Transverse colon (tissue), 4 donors: ENCODE measurements around the gene TBL1Y. TPM values are rescaled to one million over a fixed set of nuclear protein-coding genes. Genes with fewer than 3 reads are reported as not detected.

ENCODE experiments used
- DNase-seq: peaks from one replicate; pipeline ENCODE4 v3.0.0-alpha.2; 2019
- H3K27ac ChIP-seq, 4 donors: fragments of 200-600 bp; sonication (generic); 2 replicates each; pipeline ENCODE4 v1.5.1; 2016 to 2018; ENCODE audit warnings: inconsistent platforms in 4 of 4
- H3K27me3 ChIP-seq: fragments of 200-600 bp; sonication (generic); 2 replicates; pipeline ENCODE4 v1.5.1; 2017; ENCODE audit warnings: inconsistent platforms
- H3K36me3 ChIP-seq, 4 donors: fragments of 200-600 bp; sonication (generic); 2 replicates each; pipeline ENCODE4 v1.5.1; 2017 to 2019; ENCODE audit warnings: inconsistent platforms in 4 of 4
- H3K4me1 ChIP-seq, 4 donors: fragments of 200-600 bp; sonication (generic); 2 replicates each; pipeline ENCODE4 v1.5.1; 2017 to 2020; ENCODE audit warnings: inconsistent platforms in 4 of 4
- H3K4me3 ChIP-seq, 4 donors: fragments of 200-600 bp; sonication (generic); 1 replicate in 1 of 4; 2 replicates in 3 of 4; pipeline versions ENCODE4 v1.5.1 to v1.6.1; 2017 to 2019; ENCODE audit warnings: inconsistent platforms in 4 of 4
- H3K9me3 ChIP-seq, 2 donors: fragments of 200-600 bp; sonication (generic); 2 replicates each; pipeline ENCODE4 v1.5.1; 2017 to 2019; ENCODE audit warnings: inconsistent platforms in 2 of 2
- CTCF ChIP-seq, 5 experiments: fragments of 200-600 bp in 3 of 5; fragments of 450-650 bp in 2 of 5; sonication (generic) in 3 of 5; IDR thresholded peaks; 1 replicate in 2 of 5; 2 replicates in 3 of 5; pipeline ENCODE4 v1.5.1; 2016 to 2017; ENCODE audit warnings: antibody characterized with exemption in 5 of 5, inconsistent platforms in 3 of 5, mild to moderate bottlenecking in 2 of 5, moderate library complexity in 1 of 5
- EP300 ChIP-seq: sonication (generic); formaldehyde crosslinking; IDR thresholded peaks from one replicate; pipeline ENCODE4 v1.6.1; 2017; ENCODE audit warnings: antibody characterized with exemption, low read depth
- POLR2A ChIP-seq: fragments of 450-650 bp; IDR thresholded peaks from one replicate; pipeline ENCODE4 v1.6.1; 2016; ENCODE audit warnings: antibody characterized with exemption, mild to moderate bottlenecking, moderate library complexity
- POLR2AphosphoS5 ChIP-seq, 3 donors: sonication (generic); formaldehyde crosslinking; IDR thresholded peaks; one replicate each; pipeline ENCODE4 v1.6.1; 2016; ENCODE audit warnings: antibody characterized with exemption in 3 of 3
- WGBS, 2 donors: methylation state at CpG; one replicate each; pipeline ENCODE4 v1.1.5; 2018; ENCODE audit warnings: low coverage in 1 of 2; 5-methylcytosine and 5-hydroxymethylcytosine counted together
- in situ Hi-C, 4 donors: fragments of 200-750 bp; cut with MboI; loops; one replicate each; pipeline versions ENCODE4 v1.15.0 to v1.15.1; 2017; ENCODE audit warnings: low sequenced_read_pairs in 3 of 4, low pct_ligation_motif_present in 1 of 4, low pct_unique_long_range_greater_than_20kb in 1 of 4
- intact Hi-C: fragments of 100-400 bp; cut with DNase I; formaldehyde crosslinking; loops from one replicate; pipeline ENCODE4 v1.15.1; 2023; ENCODE audit warnings: low total_unique reads
- total RNA-seq, 4 donors: library from RNA; depleted of rRNA; stranded (reverse); fragments of >200 nt; gene quantifications; one replicate each; pipeline ENCODE4 v1.1.0, GENCODE V29; 2016

The TBL1Y gene
- total RNA-seq, 4 donors from 2014 or later, result 0.68 TPM; not detected in 3

- no peak for DNase-seq
- no peak overlapping the region for H3K27ac ChIP-seq
- no peak for TF ChIP-seq CTCF (IDR thresholded peaks at IDR 0.05)
- TF ChIP-seq POLR2A, result no peak
- no peak for TF ChIP-seq EP300
- TF ChIP-seq POLR2AphosphoS5 (IDR thresholded peaks at IDR 0.05), result no peak
- no peaks in the 10 kb centered on the region for H3K27me3 ChIP-seq
- intact Hi-C loops, result no loop called here
- WGBS, 2 donors, result no CpG with 5 or more reads among the region's 2 CpGs
- no peak overlapping the region for H3K4me3 ChIP-seq
- no peaks in the 10 kb centered on the region for H3K4me1 ChIP-seq
- no peaks in the 10 kb centered on the region for H3K36me3 ChIP-seq
- in situ Hi-C loops, result no loop called here
- no peaks in the 10 kb centered on the region for H3K9me3 ChIP-seq
Measured at GRCh38 chrY:6935497-6935896, 25.0 kb downstream of the TBL1Y start.

GRCh38 chrY:6947695-6948094 lies 37.2 kb downstream of the TBL1Y start:
- no peaks in the 10 kb centered on the region for H3K27me3 ChIP-seq
- TF ChIP-seq POLR2A (no peak), CTCF (IDR thresholded peaks at IDR 0.05) (peak in 2 of 5 experiments; percentile 8 to 18), POLR2AphosphoS5 (IDR thresholded peaks at IDR 0.05) (no peak), EP300 (no peak)
- H3K27ac ChIP-seq, result no peak overlapping the region
- H3K4me1 ChIP-seq, result no peaks in the 10 kb centered on the region
- intact Hi-C loops (no loop called here), in situ Hi-C loops (no loop called here)
- no peaks in the 10 kb centered on the region for H3K36me3 ChIP-seq
- no peak overlapping the region for H3K4me3 ChIP-seq
- no peak for DNase-seq
- H3K9me3 ChIP-seq, result no peaks in the 10 kb centered on the region

GRCh38 chrY:6948378-6948777 lies 37.9 kb downstream of the TBL1Y start:
- Histone ChIP-seq H3K27ac (no peak overlapping the region), H3K4me3 (no peak overlapping the region), H3K27me3 (no peaks in the 10 kb centered on the region), H3K4me1 (no peaks in the 10 kb centered on the region), H3K36me3 (no peaks in the 10 kb centered on the region), H3K9me3 (no peaks in the 10 kb centered on the region)
- intact Hi-C loops (no loop called here), in situ Hi-C loops (no loop called here)
- WGBS, 2 donors, result 93% methylated on average over 3 of the region's 13 CpGs; no CpG with 5 or more reads in 1 of the 2 donors
- TF ChIP-seq EP300, result no peak
- TF ChIP-seq POLR2A, result no peak
- no peak for TF ChIP-seq CTCF (IDR thresholded peaks at IDR 0.05)
- no peak for TF ChIP-seq POLR2AphosphoS5 (IDR thresholded peaks at IDR 0.05)
- no peak for DNase-seq

- DNase-seq, result no peak
- no peaks in the 10 kb centered on the region for H3K4me1 ChIP-seq
- no peaks in the 10 kb centered on the region for H3K27me3 ChIP-seq
- H3K36me3 ChIP-seq, result no peaks in the 10 kb centered on the region
- H3K27ac ChIP-seq, result no peak overlapping the region
- TF ChIP-seq POLR2AphosphoS5 (IDR thresholded peaks at IDR 0.05) (no peak), POLR2A (no peak), CTCF (IDR thresholded peaks at IDR 0.05) (no peak), EP300 (no peak)
- WGBS, 2 donors, result 87% methylated on average over 3 of the region's 4 CpGs; no CpG with 5 or more reads in 1 of the 2 donors
- intact Hi-C loops (no loop called here), in situ Hi-C loops (no loop called here)
- H3K4me3 ChIP-seq, result no peak overlapping the region
- no peaks in the 10 kb centered on the region for H3K9me3 ChIP-seq
Measured at GRCh38 chrY:6949947-6950346, 39.5 kb downstream of the TBL1Y start.
